Liver (tissue), 3 donors: Measurements from ENCODE around the gene PLPP3.

Experiments used
- CTCF ChIP-seq: fragments of 150-350 bp; IDR thresholded peaks from 2 replicates; pipeline ENCODE4 v1.5.1; 2017; ENCODE audit warnings: improper control_type of control experiment, low read depth, low read length; ENCODE audit not compliant: missing input control
- TAF1 ChIP-seq: conservative IDR thresholded peaks from 2 replicates; pipeline ENCODE4 v1.6.1; 2016; ENCODE audit warnings: antibody characterized with exemption, mild to moderate bottlenecking
- donor health status: healthy.
- donor health status: healthy.

- TF ChIP-seq CTCF (no peak), TAF1 (no peak)
These were observed 45.2 kb downstream of the PLPP3 start for GRCh38 chr1:56534130-56534651.
